IPS-18c (cell line): ENCODE measurements around the gene TEKT2.
A peak's percentile ranks its signal among the peaks of the same experiment; 100 is the strongest.

Experiments used
- H3K4me3 ChIP-seq: 2 replicates; pipeline ENCODE4 v1.7.0; 2013; ENCODE audit warnings: low read depth, mild to moderate bottlenecking, low read length, moderate library complexity; ENCODE audit not compliant: insufficient read depth
- H3K9me3 ChIP-seq: one replicate; pipeline ENCODE4 v1.6.1; 2013; ENCODE audit warnings: mild to moderate bottlenecking, low read length, moderate library complexity; ENCODE audit not compliant: control insufficient read depth, insufficient read depth

Gene TEKT2

GRCh38 chr1:36083635-36084496, at the start of gene TEKT2:
TEKT2 (plus strand) TSS chr1:36084094; CDS start chr1:36084922, 828 bp downstream.
- H3K4me3 ChIP-seq = peak within 1 kb of the TSS; percentile 65
- H3K9me3 ChIP-seq = no peaks in the 10 kb centered on the region

GRCh38 chr1:36034692-36035091, 49.2 kb upstream of the TEKT2 start:
- Histone ChIP-seq H3K4me3 (no peak overlapping the region), H3K9me3 (no peaks in the 10 kb centered on the region)

- Histone ChIP-seq H3K9me3 (no peaks in the 10 kb centered on the region), H3K4me3 (no peak overlapping the region)
Measured at GRCh38 chr1:36035154-36035553, 48.7 kb upstream of the TEKT2 start.

GRCh38 chr1:36040238-36040637, 43.7 kb upstream of the TEKT2 start:
- no peak overlapping the region for H3K4me3 ChIP-seq
- no peaks in the 10 kb centered on the region for H3K9me3 ChIP-seq

GRCh38 chr1:36051821-36052220, 32.1 kb upstream of the TEKT2 start:
- Histone ChIP-seq H3K9me3 (no peaks in the 10 kb centered on the region), H3K4me3 (no peak overlapping the region)

- Histone ChIP-seq H3K9me3 (no peaks in the 10 kb centered on the region), H3K4me3 (no peak overlapping the region)
Measured at GRCh38 chr1:36053978-36054377, 29.9 kb upstream of the TEKT2 start.

GRCh38 chr1:36055706-36056105, 28.2 kb upstream of the TEKT2 start:
- no peaks in the 10 kb centered on the region for H3K9me3 ChIP-seq
- H3K4me3 ChIP-seq = no peak overlapping the region

- no peaks in the 10 kb centered on the region for H3K9me3 ChIP-seq
- H3K4me3 ChIP-seq = no peak overlapping the region
Measured at GRCh38 chr1:36062315-36062714, 21.6 kb upstream of the TEKT2 start.

GRCh38 chr1:36067871-36068270, 16.0 kb upstream of the TEKT2 start:
- Histone ChIP-seq H3K4me3 (no peak overlapping the region), H3K9me3 (no peaks in the 10 kb centered on the region)

GRCh38 chr1:36068866-36069265, 15.0 kb upstream of the TEKT2 start:
- Histone ChIP-seq H3K4me3 (no peak overlapping the region), H3K9me3 (no peaks in the 10 kb centered on the region)

- H3K9me3 ChIP-seq = no peaks in the 10 kb centered on the region
- no peak overlapping the region for H3K4me3 ChIP-seq
Measured at GRCh38 chr1:36070349-36070748, 13.5 kb upstream of the TEKT2 start.

- no peaks in the 10 kb centered on the region for H3K9me3 ChIP-seq
- H3K4me3 ChIP-seq = no peak overlapping the region
Measured at GRCh38 chr1:36076979-36077573, 6.8 kb upstream of the TEKT2 start.

- no peak overlapping the region for H3K4me3 ChIP-seq
Measured at GRCh38 chr1:36080236-36080635, 3.7 kb upstream of the TEKT2 start.

GRCh38 chr1:36080801-36081200, 3.1 kb upstream of the TEKT2 start:
- Histone ChIP-seq H3K4me3 (no peak overlapping the region), H3K9me3 (no peaks in the 10 kb centered on the region)

More at GRCh38 chr1:36080236-36080635, 3.7 kb upstream of the TEKT2 start:
- no peaks in the 10 kb centered on the region for H3K9me3 ChIP-seq

GRCh38 chr1:36081926-36082485, 1.9 kb upstream of the TEKT2 start:
- Histone ChIP-seq H3K4me3 (no peak overlapping the region), H3K9me3 (no peaks in the 10 kb centered on the region)

- H3K9me3 ChIP-seq = no peaks in the 10 kb centered on the region
- H3K4me3 ChIP-seq = no peak overlapping the region
Measured at GRCh38 chr1:36083219-36083618, 675 bp upstream of the TEKT2 start.

GRCh38 chr1:36084497-36085115, 712 bp downstream of the TEKT2 start:
- Histone ChIP-seq H3K4me3 (peak overlapping the region; percentile 65), H3K9me3 (no peaks in the 10 kb centered on the region)

GRCh38 chr1:36085126-36085525, 1.2 kb downstream of the TEKT2 start:
- H3K4me3 ChIP-seq = no peak overlapping the region
- H3K9me3 ChIP-seq = no peaks in the 10 kb centered on the region
